ENCODE results near the gene CEMIP2.

The CEMIP2 gene

GRCh38 chr9:71791875-71792274 is 23.6 kb upstream of the CEMIP2 start:
- no peak for TF ChIP-seq CTCF (IDR thresholded peaks at IDR 0.05; ENCODE audit: insufficient read depth, low read depth, low read length, missing control alignments)
- no peak overlapping the region for H3K4me3 ChIP-seq (ENCODE audit: low read length)
- DNase-seq (ENCODE audit: low read depth), result no peak

GRCh38 chr9:71790296-71790695 is 22.0 kb upstream of the CEMIP2 start:
- H3K4me3 ChIP-seq (ENCODE audit: low read length), result no peak overlapping the region
- no peak for TF ChIP-seq CTCF (IDR thresholded peaks at IDR 0.05; ENCODE audit: insufficient read depth, low read depth, low read length, missing control alignments)
- DNase-seq (ENCODE audit: low read depth), result no peak

GRCh38 chr9:71783120-71783523 is 14.8 kb upstream of the CEMIP2 start:
- peak; percentile 94 for DNase-seq (ENCODE audit: low read depth)
- no peak for TF ChIP-seq CTCF (IDR thresholded peaks at IDR 0.05; ENCODE audit: insufficient read depth, low read depth, low read length, missing control alignments)
- H3K4me3 ChIP-seq (ENCODE audit: low read length), result no peak overlapping the region

- TF ChIP-seq CTCF (IDR thresholded peaks at IDR 0.05; ENCODE audit: insufficient read depth, low read depth, low read length, missing control alignments), result no peak
- DNase-seq (ENCODE audit: low read depth), result no peak
- no peak overlapping the region for H3K4me3 ChIP-seq (ENCODE audit: low read length)
Measured at GRCh38 chr9:71781391-71781790, 13.1 kb upstream of the CEMIP2 start.

GRCh38 chr9:71780953-71781352 is 12.6 kb upstream of the CEMIP2 start:
- no peak overlapping the region for H3K4me3 ChIP-seq (ENCODE audit: low read length)
- DNase-seq (ENCODE audit: low read depth), result no peak
- no peak for TF ChIP-seq CTCF (IDR thresholded peaks at IDR 0.05; ENCODE audit: insufficient read depth, low read depth, low read length, missing control alignments)

GRCh38 chr9:71778085-71778484 is 9.8 kb upstream of the CEMIP2 start:
- no peak overlapping the region for H3K4me3 ChIP-seq (ENCODE audit: low read length)
- TF ChIP-seq CTCF (IDR thresholded peaks at IDR 0.05; ENCODE audit: insufficient read depth, low read depth, low read length, missing control alignments), result no peak
- no peak for DNase-seq (ENCODE audit: low read depth)

- DNase-seq (ENCODE audit: low read depth), result peak; percentile 49
- TF ChIP-seq CTCF (IDR thresholded peaks at IDR 0.05; ENCODE audit: insufficient read depth, low read depth, low read length, missing control alignments), result no peak
- no peak overlapping the region for H3K4me3 ChIP-seq (ENCODE audit: low read length)
Measured at GRCh38 chr9:71774920-71775319, 6.6 kb upstream of the CEMIP2 start.
